Stimulated activated CD4-positive, alpha-beta T cell treated with anti-CD3 and anti-CD28 coated beads, Interleukin-15, amount 100 ng/mL, for 1 hour (primary cell): ENCODE results near the gene TTC22.

Experiments
- DNase-seq, 2 donors: peaks; one replicate each; pipeline ENCODE4 v3.0.0-alpha.2; 2020; ENCODE audit warnings: low read depth in 1 of 2, low spot score in 1 of 2

TTC22 gene

GRCh38 chr1:54754045-54754444 lies 47.1 kb downstream of the TTC22 start:
- DNase-seq: no peak

- DNase-seq: no peak
Observed at GRCh38 chr1:54751426-54751825, 49.7 kb downstream of the TTC22 start.

- no peak for DNase-seq
Observed at GRCh38 chr1:54750596-54750995, 50.5 kb downstream of the TTC22 start.

- no peak for DNase-seq
Observed at GRCh38 chr1:54748094-54748835, 52.9 kb downstream of the TTC22 start.

- no peak for DNase-seq
Observed at GRCh38 chr1:54745864-54746263, 55.3 kb downstream of the TTC22 start.

- DNase-seq: no peak
Observed at GRCh38 chr1:54745274-54745673, 55.8 kb downstream of the TTC22 start.

- no peak for DNase-seq
Observed at GRCh38 chr1:54744696-54745095, 56.4 kb downstream of the TTC22 start.

GRCh38 chr1:54743416-54744226 lies 57.5 kb downstream of the TTC22 start:
- no peak for DNase-seq

- DNase-seq: no peak
Observed at GRCh38 chr1:54742282-54742681, 58.8 kb downstream of the TTC22 start.

GRCh38 chr1:54741531-54741930 lies 59.6 kb downstream of the TTC22 start:
- no peak for DNase-seq

- no peak for DNase-seq
Observed at GRCh38 chr1:54738244-54738643, 62.9 kb downstream of the TTC22 start.

GRCh38 chr1:54736685-54737084 lies 64.4 kb downstream of the TTC22 start:
- no peak for DNase-seq
